DOHH2 (cell line): ENCODE measurements around the gene TNFSF8.

Source experiments
- H3F3A ChIP-seq: fragments of 200-600 bp; sonication (generic), shearing (Covaris generic); 2 replicates; pipeline ENCODE4 v1.6.0; 2016; ENCODE audit warnings: antibody characterized with exemption, mild to moderate bottlenecking; ENCODE audit not compliant: control insufficient read depth, insufficient read depth
- H3K27ac ChIP-seq: fragments of 200-600 bp; sonication (generic); 2 replicates; pipeline ENCODE4 v1.5.1; 2014; ENCODE audit warnings: low read depth, mild to moderate bottlenecking, low read length, moderate library complexity
- H3K27me3 ChIP-seq: fragments of 200-600 bp; sonication (generic); 2 replicates; pipeline ENCODE4 v1.6.1; 2014; ENCODE audit warnings: mild to moderate bottlenecking, low read length, mixed read lengths; ENCODE audit not compliant: control insufficient read depth
- H3K36me3 ChIP-seq: fragments of 200-600 bp; sonication (generic); 2 replicates; pipeline ENCODE4 v1.6.1; 2014; ENCODE audit warnings: mild to moderate bottlenecking, low read length, moderate library complexity, mixed read lengths; ENCODE audit not compliant: control insufficient read depth
- H3K4me1 ChIP-seq: fragments of 200-600 bp; sonication (generic); 2 replicates; pipeline ENCODE4 v1.6.1; 2014; ENCODE audit warnings: mild to moderate bottlenecking, low read length, mixed read lengths; ENCODE audit not compliant: control insufficient read depth
- H3K4me2 ChIP-seq: fragments of 200-600 bp; sonication (generic); 2 replicates; pipeline ENCODE4 v1.6.0; 2014; ENCODE audit warnings: mild to moderate bottlenecking, low read length, moderate library complexity
- H3K4me3 ChIP-seq: fragments of 200-600 bp; sonication (generic); 2 replicates; pipeline ENCODE4 v1.5.1; 2014; ENCODE audit warnings: mild to moderate bottlenecking, low read length, mixed read lengths
- H3K79me2 ChIP-seq: fragments of 200-600 bp; sonication (generic); 2 replicates; pipeline ENCODE4 v1.6.1; 2014; ENCODE audit warnings: mild to moderate bottlenecking, low read length, mixed read lengths; ENCODE audit not compliant: control insufficient read depth
- H3K9me2 ChIP-seq: fragments of 200-600 bp; sonication (generic); replicated peaks from 2 replicates; pipeline ENCODE4 v1.6.1; 2014; ENCODE audit warnings: mild to moderate bottlenecking, low read length, mixed read lengths; ENCODE audit not compliant: control insufficient read depth
- H3K9me3 ChIP-seq: fragments of 200-600 bp; sonication (generic); 2 replicates; pipeline ENCODE4 v1.6.1; 2014; ENCODE audit warnings: antibody characterized with exemption, low read length, mixed read lengths; ENCODE audit not compliant: control insufficient read depth, insufficient read depth
- H4K20me1 ChIP-seq: fragments of 200-600 bp; sonication (generic); 2 replicates; pipeline ENCODE4 v1.6.0; 2014; ENCODE audit warnings: low read depth, mild to moderate bottlenecking, antibody characterized with exemption, low read length, moderate library complexity; ENCODE audit not compliant: control insufficient read depth, insufficient read depth
- CTCF ChIP-seq: fragments of 200-600 bp; sonication (generic); IDR thresholded peaks from one replicate; pipeline ENCODE4 v1.5.1; 2014; ENCODE audit warnings: antibody characterized with exemption, mild to moderate bottlenecking, low read depth, low read length; ENCODE audit not compliant: poor library complexity, severe bottlenecking
- EZH2phosphoT487 ChIP-seq: fragments of 200-600 bp; sonication (generic); IDR thresholded peaks from 2 replicates; pipeline ENCODE4 v1.6.1; 2017; ENCODE audit warnings: borderline replicate concordance, mild to moderate bottlenecking, antibody characterized with exemption, low read length, moderate library complexity, mixed read lengths

Gene TNFSF8

GRCh38 chr9:114953959-114954358 lies 23.6 kb upstream of the TNFSF8 start:
- H3K79me2 ChIP-seq = no peaks in the 10 kb centered on the region
- H3K4me1 ChIP-seq = peaks cover 31% of the 10 kb centered on the region
- no peak for TF ChIP-seq EZH2phosphoT487
- TF ChIP-seq CTCF = no peak

GRCh38 chr9:114953046-114953445 lies 22.7 kb upstream of the TNFSF8 start:
- no peaks in the 10 kb centered on the region for H3K9me3 ChIP-seq
- TF ChIP-seq CTCF (no peak), EZH2phosphoT487 (no peak)
- H3K4me3 ChIP-seq = no peak overlapping the region
- no peaks in the 10 kb centered on the region for H3K36me3 ChIP-seq
- H4K20me1 ChIP-seq = no peaks in the 10 kb centered on the region
- no peak overlapping the region for H3K4me2 ChIP-seq
- peaks cover 38% of the 10 kb centered on the region for H3K4me1 ChIP-seq
- H3K79me2 ChIP-seq = no peaks in the 10 kb centered on the region
- no peaks in the 10 kb centered on the region for H3K9me2 ChIP-seq
- no peaks in the 10 kb centered on the region for H3K27me3 ChIP-seq
- H3K27ac ChIP-seq = no peak overlapping the region
- H3F3A ChIP-seq = peaks cover 2% of the 10 kb centered on the region; the same call in 1 of the 2 replicates

More at GRCh38 chr9:114953959-114954358, 23.6 kb upstream of the TNFSF8 start:
- peak overlapping the region; percentile 48; the same call in 1 of the 2 replicates for H3K4me2 ChIP-seq
- no peaks in the 10 kb centered on the region for H4K20me1 ChIP-seq
- H3F3A ChIP-seq = peaks cover 2% of the 10 kb centered on the region; the same call in 1 of the 2 replicates
- no peaks in the 10 kb centered on the region for H3K9me3 ChIP-seq
- H3K27me3 ChIP-seq = no peaks in the 10 kb centered on the region
- no peak overlapping the region for H3K27ac ChIP-seq
- no peaks in the 10 kb centered on the region for H3K9me2 ChIP-seq
- H3K4me3 ChIP-seq = no peak overlapping the region
- no peaks in the 10 kb centered on the region for H3K36me3 ChIP-seq

GRCh38 chr9:114950761-114951160 lies 20.4 kb upstream of the TNFSF8 start:
- H3K4me1 ChIP-seq = peaks cover 55% of the 10 kb centered on the region
- peaks cover 4% of the 10 kb centered on the region; the same call in 1 of the 2 replicates for H3F3A ChIP-seq
- no peaks in the 10 kb centered on the region for H3K9me3 ChIP-seq
- H3K4me2 ChIP-seq = no peak overlapping the region
- no peak overlapping the region for H3K4me3 ChIP-seq
- no peak overlapping the region for H3K27ac ChIP-seq
- no peaks in the 10 kb centered on the region for H3K9me2 ChIP-seq
- no peaks in the 10 kb centered on the region for H3K27me3 ChIP-seq
- H3K79me2 ChIP-seq = no peaks in the 10 kb centered on the region
- H4K20me1 ChIP-seq = no peaks in the 10 kb centered on the region
- TF ChIP-seq CTCF (no peak), EZH2phosphoT487 (no peak)
- no peaks in the 10 kb centered on the region for H3K36me3 ChIP-seq

- peak overlapping the region; percentile 60 for H3K4me2 ChIP-seq
Measured at GRCh38 chr9:114947058-114947457, 16.7 kb upstream of the TNFSF8 start.

More at GRCh38 chr9:114947058-114947457, 16.7 kb upstream of the TNFSF8 start:
- H3K9me3 ChIP-seq = no peaks in the 10 kb centered on the region
- no peaks in the 10 kb centered on the region for H4K20me1 ChIP-seq
- no peaks in the 10 kb centered on the region for H3K36me3 ChIP-seq
- H3K27ac ChIP-seq = peak overlapping the region; percentile 54
- no peaks in the 10 kb centered on the region for H3K9me2 ChIP-seq
- H3K4me3 ChIP-seq = peak overlapping the region; percentile 52
- TF ChIP-seq EZH2phosphoT487 (no peak), CTCF (no peak)
- H3K4me1 ChIP-seq = peaks cover 35% of the 10 kb centered on the region
- no peaks in the 10 kb centered on the region for H3K27me3 ChIP-seq
- H3K79me2 ChIP-seq = no peaks in the 10 kb centered on the region
- H3F3A ChIP-seq = 0 out of 2 replicates have a peak, but pooled peaks cover 4% of the 10 kb centered on the region
